Naive B cell (primary cell): ENCODE measurements around the gene MS4A18. TPM values are rescaled to one million over a fixed set of nuclear protein-coding genes. Genes with fewer than 3 reads are reported as not detected.
A peak's percentile ranks its signal among the peaks of the same experiment; 100 is the strongest.

Experiments used
- ATAC-seq, 2 donors: fragments of 150-1000 bp; cut with Tn5 transposase; 2 replicates each; pipeline ENCODE4 v1.10.0; 2021; ENCODE audit warnings: low read depth in 2 of 2, mild to moderate bottlenecking in 2 of 2, moderate library complexity in 2 of 2
- DNase-seq: peaks from one replicate; pipeline ENCODE4 v3.0.0; 2022
- H3K27ac Mint-ChIP-seq, 6 donors: one replicate each; pipeline ENCODE4 v1.8.0; 2020 to 2022; ENCODE audit warnings: mild to moderate bottlenecking in 6 of 6, mixed read lengths in 6 of 6, moderate library complexity in 5 of 6, inconsistent platforms in 2 of 6
- H3K27me3 Mint-ChIP-seq, 3 donors: one replicate each; pipeline ENCODE4 v1.8.0; 2021 to 2022; ENCODE audit warnings: mixed read lengths in 3 of 3, mild to moderate bottlenecking in 1 of 3
- H3K36me3 Mint-ChIP-seq, 2 donors: one replicate each; pipeline ENCODE4 v1.8.0; 2020 to 2022; ENCODE audit warnings: mixed read lengths in 2 of 2, inconsistent platforms in 1 of 2, mild to moderate bottlenecking in 1 of 2
- H3K4me1 Mint-ChIP-seq, 3 donors: one replicate each; pipeline ENCODE4 v1.8.0; 2020 to 2022; ENCODE audit warnings: mixed read lengths in 3 of 3, inconsistent platforms in 1 of 3, mild to moderate bottlenecking in 1 of 3, moderate library complexity in 1 of 3
- H3K4me3 Mint-ChIP-seq, 8 donors: one replicate each; pipeline ENCODE4 v1.8.0; 2020 to 2022; ENCODE audit warnings: mild to moderate bottlenecking in 8 of 8, mixed read lengths in 8 of 8, moderate library complexity in 8 of 8, inconsistent platforms in 2 of 8
- H3K9me3 Mint-ChIP-seq, 7 donors: one replicate each; pipeline ENCODE4 v1.8.0; 2020 to 2022; ENCODE audit warnings: mixed read lengths in 7 of 7, mild to moderate bottlenecking in 5 of 7, inconsistent platforms in 2 of 7, moderate library complexity in 1 of 7
- polyA plus RNA-seq, 6 donors: library from polyadenylated mRNA; unstranded; fragments of 300-500 nt; fragmentation: Illumina TruSeq; gene quantifications; one replicate each; pipeline ENCODE4 v1.2.3, GENCODE V29; 2021; ENCODE audit warnings: low read depth in 6 of 6

MS4A18 gene
- polyA plus RNA-seq, 6 donors from 2014 or later, result not detected

DNA sequence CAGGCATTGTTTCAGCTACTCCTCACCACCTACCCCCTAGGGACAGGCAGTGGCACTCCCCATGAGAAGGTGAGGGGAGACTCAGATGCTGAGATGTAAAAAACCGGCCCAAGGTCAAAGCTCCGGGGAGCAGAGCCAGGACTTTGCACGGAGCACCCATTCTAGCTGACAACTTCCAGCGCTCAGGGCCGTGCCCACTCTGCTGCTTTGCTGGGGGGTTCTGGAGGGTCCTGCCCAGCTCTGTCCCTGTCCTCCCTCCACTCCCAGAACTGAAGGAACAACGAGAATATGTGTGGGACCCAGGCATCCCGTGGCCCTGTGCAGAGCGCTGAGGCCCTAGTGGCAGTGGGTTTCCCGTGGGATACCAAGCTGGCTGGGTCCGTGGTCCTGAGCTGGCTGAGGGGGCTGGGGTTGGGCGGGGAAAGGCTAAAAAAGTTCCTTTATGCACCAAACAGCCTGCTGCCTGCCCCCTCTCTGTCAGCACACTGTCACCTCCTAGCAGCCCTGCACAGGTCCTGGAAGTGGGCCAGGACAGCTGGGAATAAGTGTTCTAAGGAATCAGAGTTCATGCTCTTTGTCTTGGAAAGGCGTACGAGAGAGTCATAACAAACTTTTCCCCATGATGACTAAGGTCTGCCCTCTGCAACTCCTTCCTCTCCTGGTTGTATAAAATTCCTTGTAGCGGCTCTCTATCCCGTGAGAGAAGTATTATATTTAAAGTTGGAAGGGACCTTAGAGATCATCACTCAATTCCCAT, 62.5 kb downstream of the MS4A18 start:
- H3K9me3 Mint-ChIP-seq, result no peaks in the 10 kb centered on the region

DNA sequence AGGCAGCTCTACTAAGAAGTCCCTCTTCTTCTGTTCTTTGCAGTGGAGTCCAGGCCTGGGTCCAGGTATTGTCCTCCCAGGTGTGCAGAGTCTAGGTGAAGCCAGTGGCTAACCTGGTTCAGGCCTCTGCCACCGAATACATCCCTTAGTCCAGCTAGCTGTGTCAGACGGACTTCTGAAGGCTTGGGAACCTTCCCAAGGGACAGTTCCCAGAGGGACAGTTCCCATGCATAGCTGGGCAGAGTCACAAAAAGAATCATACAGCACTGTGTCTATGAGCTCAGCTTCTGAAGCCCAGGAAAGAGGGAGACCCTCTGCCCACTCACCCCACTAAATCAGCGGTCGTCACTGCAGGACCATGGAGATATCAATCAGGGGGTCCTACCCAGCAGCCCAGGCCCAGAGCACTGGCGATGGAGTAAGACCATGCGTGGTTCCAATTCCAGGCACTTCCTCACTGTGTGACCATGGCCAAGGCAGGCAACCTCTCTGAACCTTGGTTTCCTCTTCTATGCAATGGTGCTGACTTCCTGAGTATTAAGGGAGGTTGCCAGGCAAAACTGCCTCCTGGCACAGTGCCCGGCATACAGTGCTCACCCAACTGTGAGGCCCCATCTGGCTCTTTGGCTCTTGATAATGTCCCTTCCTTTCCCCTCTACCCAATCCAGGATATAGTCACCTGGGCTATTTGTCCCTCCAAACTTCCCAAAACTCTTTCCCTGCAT, 64.0 kb downstream of the MS4A18 start:
- Mint-ChIP-seq H3K27ac (no peak overlapping the region), H3K9me3 (no peaks in the 10 kb centered on the region)
- no peak for DNase-seq

More for the DNA sequence above, 62.5 kb downstream of the MS4A18 start:
- no peaks in the 10 kb centered on the region for H3K4me1 Mint-ChIP-seq
- H3K27ac Mint-ChIP-seq, result peak overlapping the region in 1 of 6 donors; percentile 69
- no peaks in the 10 kb centered on the region for H3K36me3 Mint-ChIP-seq
- DNase-seq, result no peak
- peaks cover 0 to 5% (median 0%) of the 10 kb centered on the region in 3 donors for H3K27me3 Mint-ChIP-seq
- no peak overlapping the region for H3K4me3 Mint-ChIP-seq
- no peak for ATAC-seq

DNA sequence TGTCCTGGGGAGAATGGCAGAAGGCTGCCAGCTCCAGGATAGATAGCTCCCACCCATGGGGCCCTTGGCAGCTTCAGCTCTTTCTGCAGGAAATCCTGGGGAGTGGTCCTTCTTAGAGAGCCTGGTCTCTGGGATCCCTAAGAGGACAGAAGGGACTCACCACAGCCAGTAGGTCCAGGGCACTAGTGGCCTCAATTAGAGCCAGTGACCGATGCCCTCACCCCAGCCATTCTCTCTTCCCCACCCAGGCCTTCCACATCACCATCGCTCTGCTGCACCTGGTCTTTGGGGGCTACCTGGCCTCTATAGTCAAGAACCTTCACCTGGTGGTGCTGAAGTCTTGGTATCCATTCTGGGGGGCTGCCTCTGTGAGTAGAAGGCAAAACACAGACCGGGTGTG, 66.2 kb downstream of the MS4A18 start:
- ATAC-seq, result no peak
- DNase-seq, result no peak
- H3K4me1 Mint-ChIP-seq, result no peaks in the 10 kb centered on the region
- H3K4me3 Mint-ChIP-seq, result no peak overlapping the region
- H3K36me3 Mint-ChIP-seq, result no peaks in the 10 kb centered on the region
- peaks cover 1 to 12% (median 6%) of the 10 kb centered on the region in 3 donors for H3K27me3 Mint-ChIP-seq
- no peak overlapping the region for H3K27ac Mint-ChIP-seq
- H3K9me3 Mint-ChIP-seq, result peaks cover 0 to 1% (median 0%) of the 10 kb centered on the region in 7 donors

More for the DNA sequence above, 64.0 kb downstream of the MS4A18 start:
- Mint-ChIP-seq H3K27me3 (peaks cover 0 to 8% (median 0%) of the 10 kb centered on the region in 3 donors), H3K36me3 (no peaks in the 10 kb centered on the region), H3K4me1 (no peaks in the 10 kb centered on the region), H3K4me3 (no peak overlapping the region)
- ATAC-seq, result no peak

DNA sequence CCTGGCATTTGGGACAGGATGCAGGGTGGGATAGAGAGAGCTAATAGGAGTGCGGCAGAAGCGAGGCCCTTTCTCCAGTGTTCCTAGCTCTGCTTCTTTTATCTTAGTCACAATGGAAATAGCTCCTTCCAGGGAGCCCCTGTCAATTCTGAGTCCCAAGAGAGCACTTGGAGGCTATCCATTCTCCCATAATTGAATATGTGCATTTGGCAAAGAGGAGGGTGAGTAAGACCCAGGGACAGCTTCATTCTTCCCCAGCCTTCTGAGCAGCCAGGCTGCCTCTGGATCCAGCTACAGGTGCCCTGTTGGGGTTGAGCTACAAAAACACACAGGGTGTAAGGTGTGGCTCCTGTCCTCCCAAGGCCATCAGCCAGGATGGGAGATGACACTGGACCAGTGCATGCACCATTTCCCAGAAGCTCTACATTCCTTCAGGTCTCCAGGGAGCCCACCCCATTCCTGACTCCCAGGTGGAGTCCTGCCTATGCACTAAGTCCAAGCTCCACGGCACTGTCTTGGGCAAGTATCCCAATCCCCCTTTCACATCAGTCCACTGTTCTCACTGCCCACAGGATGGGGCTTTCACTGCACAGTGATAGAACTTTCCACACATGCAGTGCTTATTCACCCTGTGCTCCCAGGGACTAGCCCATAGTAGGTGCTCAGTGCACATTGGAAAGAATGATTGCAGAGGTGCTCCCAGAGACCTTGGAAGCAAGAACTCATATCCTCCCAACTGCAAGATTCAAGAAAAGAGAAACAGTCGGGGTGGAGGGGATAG, 66.8 kb downstream of the MS4A18 start:
- Mint-ChIP-seq H3K4me3 (no peak overlapping the region), H3K27me3 (peaks cover 4 to 13% (median 6%) of the 10 kb centered on the region in 3 donors), H3K4me1 (no peaks in the 10 kb centered on the region), H3K27ac (no peak overlapping the region), H3K9me3 (peaks cover 0 to 1% (median 0%) of the 10 kb centered on the region in 7 donors), H3K36me3 (no peaks in the 10 kb centered on the region)
- ATAC-seq, result no peak
- no peak for DNase-seq

DNA sequence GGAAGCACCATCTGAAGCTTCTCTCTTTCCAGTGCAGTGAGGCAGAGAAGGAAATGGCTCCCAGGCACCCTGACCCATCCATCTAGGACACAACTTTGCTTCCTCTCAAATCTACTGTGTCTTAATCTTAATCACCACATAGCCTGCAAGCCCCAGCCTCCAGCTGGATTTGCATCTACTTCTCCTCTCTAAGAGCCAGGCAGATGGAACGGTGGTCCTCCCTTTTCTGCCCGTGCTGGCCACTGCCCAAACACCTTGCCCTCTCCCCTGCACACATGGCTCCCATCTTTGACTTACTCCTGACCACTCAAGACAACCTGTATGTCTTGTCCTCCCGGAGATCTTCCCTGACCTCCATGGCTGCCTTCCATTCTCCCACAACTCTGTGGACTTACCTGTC, 68.0 kb downstream of the MS4A18 start:
- ATAC-seq, result no peak
- H3K27ac Mint-ChIP-seq, result no peak overlapping the region
- no peaks in the 10 kb centered on the region for H3K36me3 Mint-ChIP-seq
- H3K4me3 Mint-ChIP-seq, result no peak overlapping the region
- peaks cover 4 to 13% (median 6%) of the 10 kb centered on the region in 3 donors for H3K27me3 Mint-ChIP-seq
- DNase-seq, result no peak
- no peaks in the 10 kb centered on the region for H3K4me1 Mint-ChIP-seq
- peaks cover 0 to 1% (median 0%) of the 10 kb centered on the region in 7 donors for H3K9me3 Mint-ChIP-seq

Other genes starting within 250 kb of the MS4A18 start
- gene MS4A12, start 231.9 kb upstream of the MS4A18 start, polyA plus RNA-seq, result not detected
- not detected for gene MS4A13, start 209.3 kb upstream of the MS4A18 start, polyA plus RNA-seq
- not detected for gene MS4A8, start 25.1 kb upstream of the MS4A18 start, polyA plus RNA-seq
- gene MS4A15, start 32.1 kb downstream of the MS4A18 start, polyA plus RNA-seq, result not detected
- not detected for gene MS4A10, start 60.6 kb downstream of the MS4A18 start, polyA plus RNA-seq
- gene CCDC86, start 117.4 kb downstream of the MS4A18 start, polyA plus RNA-seq, result 10 to 100 TPM; 12.9 to 23.7 (median 14.7) TPM
- gene PTGDR2, start 131.2 kb downstream of the MS4A18 start, polyA plus RNA-seq, result not detected
- gene ZP1, start 142.8 kb downstream of the MS4A18 start, polyA plus RNA-seq, result not detected
- gene PRPF19, start 181.9 kb downstream of the MS4A18 start, polyA plus RNA-seq, result 10 to 100 TPM in 5 of 6 donors, 1 to 10 TPM in 1; 5.6 to 19.3 (median 15.6) TPM
- 100 to 1,000 TPM; 286 to 521 (median 315) TPM for gene TMEM109, start 189.4 kb downstream of the MS4A18 start, polyA plus RNA-seq
- 1 to 10 TPM in 1 of 6 donors, under 1 TPM in 3, not detected in 2; 0.23 to 1.2 (median 0.40) TPM for gene TMEM132A, start 199.7 kb downstream of the MS4A18 start, polyA plus RNA-seq
- gene SLC15A3, start 227.5 kb downstream of the MS4A18 start, polyA plus RNA-seq, result 10 to 100 TPM in 5 of 6 donors, 1 to 10 TPM in 1; 7.0 to 18.1 (median 15.9) TPM
- 10 to 100 TPM in 4 of 6 donors, 1 to 10 TPM in 2; 6.4 to 25.2 (median 10.8) TPM for gene CD6, start 247.0 kb downstream of the MS4A18 start, polyA plus RNA-seq